Stomach (tissue), 9 donors: Measurements from ENCODE around the gene SAMD3. TPM values are rescaled to one million over a fixed set of nuclear protein-coding genes. Genes with fewer than 3 reads are reported as not detected.

ENCODE experiments used
- DNase-seq, 2 donors: peaks; one replicate each; pipeline versions ENCODE4 v3.0.0 to v3.0.0-alpha.2; 2013 to 2019
- H3K27ac ChIP-seq, 5 donors: fragments of 200-600 bp in 4 of 5; sonication (generic) in 4 of 5; one replicate each; pipeline ENCODE4 v1.5.1; 2013 to 2019; ENCODE audit warnings: mild to moderate bottlenecking in 1 of 5, moderate library complexity in 1 of 5
- H3K27me3 ChIP-seq, 3 donors: fragments of 200-600 bp; sonication (generic); one replicate each; pipeline ENCODE4 v1.5.1; 2017 to 2019; ENCODE audit warnings: mixed run types in 1 of 3
- H3K36me3 ChIP-seq, 4 donors: fragments of 200-600 bp; sonication (generic); 1 replicate in 3 of 4; 2 replicates in 1 of 4; pipeline ENCODE4 v1.5.1; 2016 to 2019
- H3K4me1 ChIP-seq, 4 donors: fragments of 200-600 bp; sonication (generic); one replicate each; pipeline ENCODE4 v1.5.1; 2016 to 2019
- H3K4me3 ChIP-seq, 4 donors: fragments of 200-600 bp; sonication (generic) in 3 of 4; one replicate each; pipeline ENCODE4 v1.5.1; 2016 to 2019; ENCODE audit warnings: mild to moderate bottlenecking in 1 of 4
- H3K9me3 ChIP-seq, 4 donors: fragments of 200-600 bp; sonication (generic); one replicate each; pipeline ENCODE4 v1.5.1; 2016 to 2019
- EP300 ChIP-seq: sonication (generic); formaldehyde crosslinking; IDR thresholded peaks from one replicate; pipeline ENCODE4 v1.6.1; 2017; ENCODE audit warnings: antibody characterized with exemption
- POLR2A ChIP-seq, 4 donors: fragments of 450-650 bp; IDR thresholded peaks; one replicate each; pipeline ENCODE4 v1.6.1; 2016; ENCODE audit warnings: antibody characterized with exemption in 4 of 4, control low read depth in 2 of 4, mild to moderate bottlenecking in 1 of 4, moderate library complexity in 1 of 4
- POLR2AphosphoS5 ChIP-seq, 3 donors: sonication (generic); formaldehyde crosslinking; IDR thresholded peaks; one replicate each; pipeline ENCODE4 v1.6.1; 2016; ENCODE audit warnings: antibody characterized with exemption in 3 of 3
- WGBS, 5 donors: extraction: QIAGEN DNeasy Blood & Tissue Kit in 3 of 5; methylation state at CpG; one replicate each; pipeline versions ENCODE4 v1.1.5 to v1.1.7; 2013 to 2018; 5-methylcytosine and 5-hydroxymethylcytosine counted together
- intact Hi-C: fragments of 100-400 bp; cut with DNase I; formaldehyde crosslinking; loops from one replicate; pipeline ENCODE4 v1.15.1; 2023; ENCODE audit warnings: low total_unique reads
- polyA plus RNA-seq, 3 donors: library from polyadenylated mRNA; stranded (reverse); fragments of 200-250 nt; gene quantifications; one replicate each; pipeline ENCODE4 v1.2.3, GENCODE V29; 2013
- total RNA-seq, 5 donors: library from RNA; depleted of rRNA; stranded (reverse); fragments of >200 nt; gene quantifications; one replicate each; pipeline versions ENCODE4 v1.1.0 to v1.2.3, GENCODE V29; 2014 to 2016
- TF ChIP-seq, protein P1 (sequence below), 7 experiments: fragments of 450-650 bp in 4 of 7; fragments of 200-600 bp in 3 of 7; sonication (generic) in 3 of 7; IDR thresholded peaks; one replicate each; pipeline ENCODE4 v1.5.1; 2016 to 2019; ENCODE audit warnings: antibody characterized with exemption in 7 of 7, control low read depth in 2 of 7, mild to moderate bottlenecking in 1 of 7
- donor health status: healthy with polysubstance abuse.
- donor health status: Bipolar disorder and iron deficiency.
- donor health status: healthy.

SAMD3 gene
- total and polyA plus RNA-seq, 8 donors, result 0.15 to 4.2 (median 1.3) TPM; not detected in 2

- intact Hi-C loops, result no loop called here
- Histone ChIP-seq H3K27me3 (no peaks in the 10 kb centered on the region), H3K36me3 (peaks cover 0 to 8% (median 3%) of the 10 kb centered on the region in 4 donors), H3K27ac (no peak overlapping the region), H3K4me1 (no peaks in the 10 kb centered on the region), H3K4me3 (no peak overlapping the region), H3K9me3 (no peaks in the 10 kb centered on the region)
- 81 to 89% (median 86%) methylated on average over 7 of the region's 7 CpGs for WGBS, 5 donors
- TF ChIP-seq, protein P1, sequence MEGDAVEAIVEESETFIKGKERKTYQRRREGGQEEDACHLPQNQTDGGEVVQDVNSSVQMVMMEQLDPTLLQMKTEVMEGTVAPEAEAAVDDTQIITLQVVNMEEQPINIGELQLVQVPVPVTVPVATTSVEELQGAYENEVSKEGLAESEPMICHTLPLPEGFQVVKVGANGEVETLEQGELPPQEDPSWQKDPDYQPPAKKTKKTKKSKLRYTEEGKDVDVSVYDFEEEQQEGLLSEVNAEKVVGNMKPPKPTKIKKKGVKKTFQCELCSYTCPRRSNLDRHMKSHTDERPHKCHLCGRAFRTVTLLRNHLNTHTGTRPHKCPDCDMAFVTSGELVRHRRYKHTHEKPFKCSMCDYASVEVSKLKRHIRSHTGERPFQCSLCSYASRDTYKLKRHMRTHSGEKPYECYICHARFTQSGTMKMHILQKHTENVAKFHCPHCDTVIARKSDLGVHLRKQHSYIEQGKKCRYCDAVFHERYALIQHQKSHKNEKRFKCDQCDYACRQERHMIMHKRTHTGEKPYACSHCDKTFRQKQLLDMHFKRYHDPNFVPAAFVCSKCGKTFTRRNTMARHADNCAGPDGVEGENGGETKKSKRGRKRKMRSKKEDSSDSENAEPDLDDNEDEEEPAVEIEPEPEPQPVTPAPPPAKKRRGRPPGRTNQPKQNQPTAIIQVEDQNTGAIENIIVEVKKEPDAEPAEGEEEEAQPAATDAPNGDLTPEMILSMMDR (IDR thresholded peaks at IDR 0.05), result no peak
- no peak for TF ChIP-seq POLR2AphosphoS5 (IDR thresholded peaks at IDR 0.05)
- no peak for TF ChIP-seq EP300
- TF ChIP-seq POLR2A (IDR thresholded peaks at IDR 0.05), result no peak
- no peak for DNase-seq
These were observed 74.6 kb downstream of the SAMD3 start for GRCh38 chr6:130148181-130148580.

DNA sequence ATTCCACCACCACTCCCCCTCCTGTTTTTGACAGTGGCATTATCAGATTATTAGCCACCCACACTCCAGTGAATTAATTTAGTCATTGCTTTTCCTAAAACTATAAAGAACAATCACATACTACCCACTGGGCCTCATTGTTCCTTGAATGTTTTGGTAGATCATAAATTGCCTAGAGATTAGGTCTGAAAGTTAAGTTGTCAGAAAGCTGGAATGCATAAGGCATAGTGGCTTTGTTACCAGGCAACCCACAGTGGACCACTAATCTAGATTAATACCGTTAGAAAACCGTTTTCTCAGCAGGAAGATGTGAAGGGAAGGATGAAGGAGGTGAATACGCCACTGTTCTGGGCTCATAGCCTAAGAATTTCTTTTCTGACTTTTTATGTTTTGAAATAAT is 75.6 kb downstream of the SAMD3 start:
- no peaks in the 10 kb centered on the region for H3K4me1 ChIP-seq
- TF ChIP-seq POLR2A (IDR thresholded peaks at IDR 0.05), result no peak
- TF ChIP-seq, protein P1 (IDR thresholded peaks at IDR 0.05), result no peak
- no peak overlapping the region for H3K4me3 ChIP-seq
- DNase-seq, result peak in 1 of 2 donors; percentile 28
- WGBS, 5 donors, result 78 to 89% (median 79%) methylated on average over 3 of the region's 3 CpGs
- no peaks in the 10 kb centered on the region for H3K27me3 ChIP-seq
- intact Hi-C loops, result no loop called here
- H3K36me3 ChIP-seq, result peaks cover 0 to 8% (median 3%) of the 10 kb centered on the region in 4 donors
- no peak overlapping the region for H3K27ac ChIP-seq
- no peaks in the 10 kb centered on the region for H3K9me3 ChIP-seq

DNA sequence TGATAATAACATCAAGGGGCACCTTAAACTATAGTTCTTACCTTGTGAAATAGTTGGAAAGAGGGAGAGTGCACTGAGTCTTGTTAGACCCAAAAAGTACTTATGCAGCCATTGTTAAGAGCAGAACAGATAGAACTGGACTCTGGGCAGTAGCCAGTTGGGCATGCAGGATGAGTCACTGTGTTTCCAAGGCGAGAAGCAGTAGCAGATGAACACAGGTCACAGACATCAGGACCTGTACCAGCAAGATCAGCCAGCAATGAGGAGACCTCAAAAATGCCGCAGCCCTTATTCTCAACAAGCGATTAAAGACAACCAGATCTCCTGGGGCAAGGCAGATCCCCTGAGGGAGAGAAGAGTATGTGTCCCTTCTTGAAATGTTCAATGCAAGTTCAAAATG is 79.0 kb downstream of the SAMD3 start:
- no peak for DNase-seq
- WGBS, 5 donors, result 90 to 95% (median 93%) methylated on average over 3 of the region's 3 CpGs
- Histone ChIP-seq H3K27ac (no peak overlapping the region), H3K9me3 (no peaks in the 10 kb centered on the region), H3K36me3 (peaks cover 0 to 15% (median 3%) of the 10 kb centered on the region in 4 donors), H3K4me3 (no peak overlapping the region), H3K27me3 (no peaks in the 10 kb centered on the region), H3K4me1 (no peaks in the 10 kb centered on the region)
- intact Hi-C loops, result no loop called here
- TF ChIP-seq EP300 (no peak), POLR2A (IDR thresholded peaks at IDR 0.05) (no peak), POLR2AphosphoS5 (IDR thresholded peaks at IDR 0.05) (no peak)
- TF ChIP-seq, protein P1 (IDR thresholded peaks at IDR 0.05), result no peak

GRCh38 chr6:130140084-130140483 is 82.7 kb downstream of the SAMD3 start:
- Histone ChIP-seq H3K4me1 (no peaks in the 10 kb centered on the region), H3K27ac (no peak overlapping the region), H3K27me3 (no peaks in the 10 kb centered on the region), H3K4me3 (no peak overlapping the region), H3K9me3 (no peaks in the 10 kb centered on the region), H3K36me3 (peaks cover 0 to 25% (median 7%) of the 10 kb centered on the region in 4 donors)
- DNase-seq, result no peak
- TF ChIP-seq EP300, result no peak
- TF ChIP-seq POLR2AphosphoS5 (IDR thresholded peaks at IDR 0.05), result no peak
- TF ChIP-seq, protein P1 (IDR thresholded peaks at IDR 0.05), result no peak
- no peak for TF ChIP-seq POLR2A (IDR thresholded peaks at IDR 0.05)
- intact Hi-C loops, result no loop called here
- WGBS, 5 donors, result 89 to 94% (median 89%) methylated on average over 2 of the region's 2 CpGs
